Uterus (tissue), 2 donors: ENCODE results near the gene UROC1.

Source experiments
- POLR2A ChIP-seq, 2 donors: fragments of 450-650 bp; IDR thresholded peaks; one replicate each; pipeline ENCODE4 v1.6.1; 2016; ENCODE audit warnings: antibody characterized with exemption in 2 of 2, mild to moderate bottlenecking in 1 of 2, moderate library complexity in 1 of 2
- TF ChIP-seq, protein P1 (sequence below), 4 experiments: fragments of 200-600 bp in 2 of 4; fragments of 450-650 bp in 2 of 4; sonication (generic) in 2 of 4; IDR thresholded peaks; one replicate each; pipeline ENCODE4 v1.5.1; 2016 to 2019; ENCODE audit warnings: antibody characterized with exemption in 4 of 4, mild to moderate bottlenecking in 2 of 4, moderate library complexity in 1 of 4

DNA sequence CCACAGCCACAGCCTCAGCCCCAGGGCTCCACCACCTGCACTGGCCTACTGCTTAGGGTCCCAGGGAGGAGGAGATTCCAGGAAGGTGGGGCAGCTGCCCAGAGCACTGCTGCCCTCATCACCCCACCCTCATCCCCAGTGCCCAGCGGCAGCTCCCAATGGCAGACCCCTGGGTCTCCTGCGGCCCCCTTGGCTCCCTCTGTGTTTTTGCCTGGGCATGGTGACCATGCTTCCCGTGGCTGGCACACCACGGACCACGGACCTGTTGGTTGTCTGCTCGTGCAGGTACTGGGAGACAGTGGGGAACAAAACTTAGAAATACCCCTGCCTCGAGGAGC lies 9.1 kb upstream of the UROC1 start:
- TF ChIP-seq, protein P1, sequence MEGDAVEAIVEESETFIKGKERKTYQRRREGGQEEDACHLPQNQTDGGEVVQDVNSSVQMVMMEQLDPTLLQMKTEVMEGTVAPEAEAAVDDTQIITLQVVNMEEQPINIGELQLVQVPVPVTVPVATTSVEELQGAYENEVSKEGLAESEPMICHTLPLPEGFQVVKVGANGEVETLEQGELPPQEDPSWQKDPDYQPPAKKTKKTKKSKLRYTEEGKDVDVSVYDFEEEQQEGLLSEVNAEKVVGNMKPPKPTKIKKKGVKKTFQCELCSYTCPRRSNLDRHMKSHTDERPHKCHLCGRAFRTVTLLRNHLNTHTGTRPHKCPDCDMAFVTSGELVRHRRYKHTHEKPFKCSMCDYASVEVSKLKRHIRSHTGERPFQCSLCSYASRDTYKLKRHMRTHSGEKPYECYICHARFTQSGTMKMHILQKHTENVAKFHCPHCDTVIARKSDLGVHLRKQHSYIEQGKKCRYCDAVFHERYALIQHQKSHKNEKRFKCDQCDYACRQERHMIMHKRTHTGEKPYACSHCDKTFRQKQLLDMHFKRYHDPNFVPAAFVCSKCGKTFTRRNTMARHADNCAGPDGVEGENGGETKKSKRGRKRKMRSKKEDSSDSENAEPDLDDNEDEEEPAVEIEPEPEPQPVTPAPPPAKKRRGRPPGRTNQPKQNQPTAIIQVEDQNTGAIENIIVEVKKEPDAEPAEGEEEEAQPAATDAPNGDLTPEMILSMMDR (IDR thresholded peaks at IDR 0.05), result no peak
- TF ChIP-seq POLR2A (IDR thresholded peaks at IDR 0.05), result no peak
